SK-N-MC (cell line): Measurements from ENCODE around the gene RFX2.

ENCODE experiments used
- EZH2 ChIP-seq: fragments of 200-600 bp; sonication (generic); IDR thresholded peaks from one replicate; pipeline ENCODE4 v1.6.1; 2017; ENCODE audit warnings: antibody characterized with exemption
- POLR2AphosphoS5 ChIP-seq: IDR thresholded peaks from 2 replicates; pipeline ENCODE4 v1.6.1; 2012; ENCODE audit warnings: mild to moderate bottlenecking, low read depth, low read length, borderline replicate concordance

GRCh38 chr19:6064336-6065073 is 45.8 kb downstream of the RFX2 start:
- TF ChIP-seq POLR2AphosphoS5: no peak
- no peak for TF ChIP-seq EZH2
